ENCODE measurements around the gene NEU4. TPM values are rescaled to one million over a fixed set of nuclear protein-coding genes. Genes with fewer than 3 reads are reported as not detected.

NEU4 gene
- total and polyA plus RNA-seq, 9 of the 15 experiments (the other 6 are each of a cell fraction or from before 2014, with no cell fraction given), result 0.01 to 0.40 TPM; not detected in 7

- TF ChIP-seq HDGF (IDR thresholded peaks at IDR 0.05) (no peak), MXI1 (IDR thresholded peaks at IDR 0.05; ENCODE audit: low read depth, low read length) (no peak), NR2C1 (IDR thresholded peaks at IDR 0.05) (no peak), NR2C1 (tag; IDR thresholded peaks at IDR 0.05) (peak; percentile 27; the same call in 1 of the 2 replicates), ZNF445 (CRISPR knock-in tag; IDR thresholded peaks at IDR 0.05; ENCODE audit: low read depth) (no peak), HMGN3 (IDR thresholded peaks at IDR 0.05; ENCODE audit: borderline replicate concordance, extremely low read depth, insufficient read length, low read depth, low read length) (no peak), POLR2G (IDR thresholded peaks at IDR 0.05; ENCODE audit: low read depth, low read length) (0 out of 2 replicates have a peak, but pooled peaks have one; percentile 14)
- intact Hi-C loops (cut with micrococcal nuclease) (no loop called here), in situ Hi-C loops (cut with MboI) (no loop called here)
- WGBS (ENCODE audit: insufficient coverage, low coverage, missing lambda C conversion rate), result 79% methylated on average over 15 of the region's 39 CpGs
- Histone ChIP-seq H3K4me1 (replicated peaks in 1 of 2; ENCODE audit: control insufficient read depth in 2 of 2, insufficient read depth in 2 of 2, low read length in 2 of 2) (peaks cover 0 to 58% of the 10 kb centered on the region in 2 experiments; a peak in 3 of 5 replicates), H2AFZ (ENCODE audit: low read depth, low read length) (no peak overlapping the region), H3K27ac (ENCODE audit: extremely low read depth, low read depth, low read length) (no peak overlapping the region), H3K4me2 (ENCODE audit: insufficient read depth, low read length) (no peak overlapping the region), H4K20me1 (replicated peaks; ENCODE audit: control insufficient read depth, insufficient read depth, low read length) (no peaks in the 10 kb centered on the region), H3K4me3 (no peak overlapping the region), H3K79me2 (ENCODE audit: control insufficient read depth, insufficient read depth, low read length) (no peaks in the 10 kb centered on the region), H3K36me3 (ENCODE audit: control insufficient read depth, insufficient read depth, low read length) (no peaks in the 10 kb centered on the region), H3K9me3 (replicated peaks; ENCODE audit: control insufficient read depth, insufficient read depth, low read depth, low read length) (no peaks in the 10 kb centered on the region), H3K27me3 (ENCODE audit: control insufficient read depth in 2 of 2, insufficient read depth in 2 of 2, low read length in 2 of 2) (no peaks in the 10 kb centered on the region), H3K9me1 (ENCODE audit: control insufficient read depth, insufficient read depth, low read length) (no peaks in the 10 kb centered on the region), H3K9ac (ENCODE audit: insufficient read depth in 1 of 2, low read depth in 2 of 2, low read length in 2 of 2) (no peak overlapping the region)
- DNase-seq (ENCODE audit: extremely low read depth in 1 of 4, low spot score in 3 of 4), result peak in 1 of 4 experiments; percentile 3
- ChIA-PET POLR2A (no interaction called here), CTCF (ENCODE audit: low intra/inter-chr PET ratio) (no interaction called here)
- no peak for FAIRE-seq
- no peak for ATAC-seq
- no TSS peak for BruUV-seq (replicated peaks)
Measured at GRCh38 chr2:241852116-241852980, 43.4 kb downstream of the NEU4 start.

All from K562 (cell line).